GM12801 (cell line): ENCODE results near the gene TRAPPC2.

Experiments used
- CTCF ChIP-seq: IDR thresholded peaks from one replicate; pipeline ENCODE4 v1.5.1; 2011; ENCODE audit warnings: control low read depth; ENCODE audit not compliant: insufficient read length; ENCODE audit errors: extremely low read depth

Gene TRAPPC2

GRCh38 chrX:13768939-13769338 lies 34.5 kb upstream of the TRAPPC2 start:
- TF ChIP-seq CTCF, result no peak

- no peak for TF ChIP-seq CTCF
These were observed 30.3 kb upstream of the TRAPPC2 start for GRCh38 chrX:13764765-13765164.

- TF ChIP-seq CTCF, result no peak
These were observed 29.9 kb upstream of the TRAPPC2 start for GRCh38 chrX:13764281-13764680.

GRCh38 chrX:13763489-13763888 lies 29.1 kb upstream of the TRAPPC2 start:
- TF ChIP-seq CTCF, result no peak

- TF ChIP-seq CTCF, result no peak
These were observed 27.4 kb upstream of the TRAPPC2 start for GRCh38 chrX:13761606-13762414.

- no peak for TF ChIP-seq CTCF
These were observed 26.0 kb upstream of the TRAPPC2 start for GRCh38 chrX:13760426-13760825.

- TF ChIP-seq CTCF, result no peak
These were observed 24.8 kb upstream of the TRAPPC2 start for GRCh38 chrX:13759152-13759718.
